SK-N-SH (cell line): ENCODE measurements around the gene C2CD4C. TPM values are rescaled to one million over a fixed set of nuclear protein-coding genes. Genes with fewer than 3 reads are reported as not detected.

Experiments
- CTCF ChIA-PET: fragments of 300-600, 350-600 bp; formaldehyde crosslinking; extraction: SDS; loops from one replicate; lab custom pipeline; 2021; lab: Yijun Ruan, JAX
- POLR2A ChIA-PET: fragments of 350-600 bp; sonication (Branson Sonifier 250); formaldehyde crosslinking; extraction: SDS; loops from one replicate; lab custom pipeline; 2020; ENCODE audit warnings: antibody characterized with exemption, inconsistent platforms; lab: Yijun Ruan, JAX
- DNase-seq: peaks from one replicate; pipeline ENCODE4 v3.0.0; 2012
- H2AFZ ChIP-seq: fragments of 200-600 bp; sonication (generic); 2 replicates; pipeline ENCODE4 v1.8.1; 2016; ENCODE audit warnings: antibody characterized with exemption, mild to moderate bottlenecking, low read depth
- H3F3A ChIP-seq: fragments of 200-600 bp; sonication (generic); replicated peaks from 2 replicates; pipeline ENCODE3; 2016; ENCODE audit warnings: antibody characterized with exemption, mild to moderate bottlenecking; ENCODE audit not compliant: insufficient read depth
- H3K27ac ChIP-seq, 2 experiments: fragments of 200-500 bp in 1 of 2; fragments of 200-600 bp in 1 of 2; sonication (Bioruptor generic) in 1 of 2; sonication (generic), shearing (Covaris generic) in 1 of 2; 2 replicates each; pipeline versions ENCODE4 v1.5.1 to v1.6.1; 2014 to 2016; ENCODE audit warnings: low read depth in 2 of 2, inconsistent platforms in 1 of 2, low read length in 1 of 2, mild to moderate bottlenecking in 1 of 2, mixed read lengths in 1 of 2
- H3K27me3 ChIP-seq: fragments of 200-600 bp; sonication (generic), shearing (Covaris generic); 2 replicates; pipeline ENCODE4 v1.6.1; 2016; ENCODE audit warnings: mixed run types; ENCODE audit not compliant: insufficient read depth
- H3K36me3 ChIP-seq, 2 experiments: fragments of 200-500 bp in 1 of 2; fragments of 200-600 bp in 1 of 2; sonication (Bioruptor generic) in 1 of 2; sonication (generic) in 1 of 2; replicated peaks in 1 of 2; 2 replicates each; pipeline versions ENCODE3 to v1.5.1; 2014 to 2016; ENCODE audit warnings: low read length in 1 of 2, mild to moderate bottlenecking in 1 of 2; ENCODE audit not compliant: insufficient read depth in 2 of 2, control insufficient read depth in 1 of 2
- H3K4me1 ChIP-seq, 2 experiments: fragments of 200-500 bp in 1 of 2; fragments of 200-600 bp in 1 of 2; sonication (Bioruptor generic) in 1 of 2; sonication (generic), shearing (Covaris generic) in 1 of 2; 2 replicates each; pipeline versions ENCODE4 v1.5.1 to v1.6.1; 2014 to 2016; ENCODE audit warnings: low read depth in 1 of 2, low read length in 1 of 2, mixed run types in 1 of 2; ENCODE audit not compliant: insufficient read depth in 2 of 2, control insufficient read depth in 1 of 2
- H3K4me2 ChIP-seq: fragments of 200-600 bp; sonication (generic), shearing (Covaris generic); 2 replicates; pipeline ENCODE4 v1.6.1; 2017; ENCODE audit warnings: mixed run types
- H3K4me3 ChIP-seq, 2 experiments: fragments of 200-500 bp in 1 of 2; fragments of 200-600 bp in 1 of 2; sonication (Bioruptor generic) in 1 of 2; sonication (generic), shearing (Covaris generic) in 1 of 2; 2 replicates each; pipeline versions ENCODE4 v1.5.1 to v1.8.1; 2014 to 2016; ENCODE audit warnings: low read depth in 2 of 2, inconsistent platforms in 1 of 2, low read length in 1 of 2, mild to moderate bottlenecking in 1 of 2, mixed read lengths in 1 of 2, moderate library complexity in 1 of 2
- H3K79me2 ChIP-seq: fragments of 200-600 bp; sonication (generic); 2 replicates; pipeline ENCODE4 v1.8.1; 2017; ENCODE audit warnings: mild to moderate bottlenecking; ENCODE audit not compliant: insufficient read depth
- H3K9ac ChIP-seq: fragments of 200-600 bp; sonication (generic); 2 replicates; pipeline ENCODE4 v1.6.1; 2017; ENCODE audit warnings: mixed run types
- H3K9me2 ChIP-seq: fragments of 200-600 bp; sonication (generic); 2 replicates; pipeline ENCODE4 v1.6.1; 2017; ENCODE audit warnings: mixed run types
- H3K9me3 ChIP-seq: fragments of 200-600 bp; sonication (generic); 2 replicates; pipeline ENCODE4 v1.6.1; 2017; ENCODE audit warnings: mixed run types, mild to moderate bottlenecking, moderate library complexity
- H4K20me1 ChIP-seq: fragments of 200-600 bp; sonication (generic); 2 replicates; pipeline ENCODE4 v1.6.1; 2017; ENCODE audit warnings: mild to moderate bottlenecking, mixed run types; ENCODE audit not compliant: insufficient read depth
- EP300 ChIP-seq, 2 experiments: IDR thresholded peaks; 2 replicates each; pipeline versions ENCODE4 v1.4.0 to v1.6.1; 2012; ENCODE audit warnings: borderline replicate concordance in 1 of 2, low read depth in 1 of 2, low read length in 1 of 2
- FOSL2 ChIP-seq: IDR thresholded peaks from 2 replicates; pipeline ENCODE4 v1.4.0; 2012; ENCODE audit warnings: low read depth, mild to moderate bottlenecking, moderate library complexity, borderline replicate concordance
- FOXJ3 ChIP-seq: sonication (generic); formaldehyde crosslinking; IDR thresholded peaks from 2 replicates; pipeline ENCODE4 v1.5.1; 2020; ENCODE audit warnings: mild to moderate bottlenecking, missing genetic modification reagents
- GATA2 ChIP-seq: sonication (generic); formaldehyde crosslinking; IDR thresholded peaks from 2 replicates; pipeline ENCODE4 v1.5.0; 2020; ENCODE audit warnings: mild to moderate bottlenecking, missing genetic modification reagents
- JUND ChIP-seq: IDR thresholded peaks from 2 replicates; pipeline ENCODE4 v1.4.0; 2012
- MXI1 ChIP-seq: IDR thresholded peaks from 2 replicates; pipeline ENCODE4 v1.6.1; 2012; ENCODE audit warnings: mild to moderate bottlenecking, low read depth, low read length, improper control_type of control experiment
- NFIC ChIP-seq: IDR thresholded peaks from 2 replicates; pipeline ENCODE4 v1.4.0; 2012; ENCODE audit warnings: borderline replicate concordance
- NRF1 ChIP-seq: IDR thresholded peaks from 2 replicates; pipeline ENCODE4 v1.6.1; 2012; ENCODE audit warnings: low read depth, mild to moderate bottlenecking, low read length
- SIN3A ChIP-seq: IDR thresholded peaks from 2 replicates; pipeline ENCODE4 v1.6.1; 2012; ENCODE audit warnings: low read depth, mild to moderate bottlenecking, low read length, moderate library complexity, borderline replicate concordance
- TAF1 ChIP-seq: IDR thresholded peaks from 2 replicates; pipeline ENCODE4 v1.6.1; 2012; ENCODE audit warnings: low read depth, mild to moderate bottlenecking, low read length, moderate library complexity, borderline replicate concordance
- YY1 ChIP-seq: IDR thresholded peaks from 2 replicates; pipeline ENCODE4 v1.4.0; 2012; ENCODE audit warnings: low read depth, mild to moderate bottlenecking
- WGBS: methylation state at CpG from one replicate; pipeline ENCODE4 v1.1.6; 2017; ENCODE audit warnings: low lambda C conversion rate; 5-methylcytosine and 5-hydroxymethylcytosine counted together
- polyA plus RNA-seq, 3 experiments: library from polyadenylated mRNA; depleted of rRNA; stranded (reverse); fragments of >200 nt; gene quantifications; 2 replicates each; pipeline ENCODE4 v1.2.3, GENCODE V29; 2012
- TF ChIP-seq, protein P1 (sequence below): IDR thresholded peaks from 2 replicates; pipeline ENCODE4 v1.4.0; 2012; ENCODE audit warnings: low read depth, borderline replicate concordance
- TF ChIP-seq, protein P2 (sequence below): IDR thresholded peaks from 2 replicates; pipeline ENCODE4 v1.4.0; 2012; ENCODE audit warnings: low read depth

Gene C2CD4C
- polyA plus RNA-seq, 1 of the 3 experiments (the other 2 are of a cell fraction) = 0.23 TPM

DNA sequence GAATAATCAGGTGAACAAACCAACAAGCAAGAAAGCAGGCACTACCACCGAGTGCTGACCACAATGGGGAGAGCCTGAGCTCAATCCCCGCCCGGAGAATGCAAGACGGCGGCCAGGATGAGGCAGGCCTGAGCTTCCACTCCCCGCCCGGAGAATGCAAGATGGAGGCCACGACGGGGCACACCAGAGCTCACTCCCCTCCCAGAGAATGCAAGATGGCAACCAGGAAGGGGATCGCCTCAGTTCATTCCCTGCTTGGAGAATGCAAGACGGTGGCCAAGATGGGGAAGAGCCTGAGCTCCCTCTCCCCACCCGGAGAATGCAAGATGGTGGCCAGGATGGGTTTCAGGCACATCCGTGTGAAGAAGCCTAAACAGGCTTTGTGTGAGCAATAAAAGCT lies 39.7 kb downstream of the C2CD4C start (continued):
- TF ChIP-seq NFIC = no peak

DNA sequence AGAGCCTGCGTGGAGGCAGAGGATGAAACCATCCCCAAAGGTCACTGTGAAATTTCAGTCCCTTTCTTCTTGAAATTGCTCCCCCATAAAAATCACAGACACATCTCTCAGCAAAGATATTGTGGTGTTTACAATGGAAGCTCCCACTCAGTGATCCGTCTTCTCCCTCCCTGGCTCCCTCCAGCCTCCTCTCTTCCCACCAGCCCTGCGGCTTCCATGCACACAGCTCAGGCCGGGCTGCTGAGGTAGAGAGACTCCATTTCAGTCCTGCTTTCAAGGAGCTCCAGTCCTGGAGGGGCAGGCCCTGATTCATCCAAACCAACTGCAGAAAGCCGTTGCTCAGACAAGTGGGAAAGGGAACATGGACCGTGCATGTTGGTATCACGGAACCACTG lies 40.3 kb downstream of the C2CD4C start:
- 56% methylated on average over 7 of the region's 7 CpGs for WGBS
- no peaks in the 10 kb centered on the region for H3K36me3 ChIP-seq
- no peaks in the 10 kb centered on the region for H3K9me2 ChIP-seq
- no peak overlapping the region for H3K4me3 ChIP-seq
- no peak for TF ChIP-seq MXI1
- no peak for TF ChIP-seq EP300 (IDR thresholded peaks at IDR 0.05; ENCODE audit: borderline replicate concordance in 1 of 2, low read depth in 1 of 2, low read length in 1 of 2)
- TF ChIP-seq, protein P1, sequence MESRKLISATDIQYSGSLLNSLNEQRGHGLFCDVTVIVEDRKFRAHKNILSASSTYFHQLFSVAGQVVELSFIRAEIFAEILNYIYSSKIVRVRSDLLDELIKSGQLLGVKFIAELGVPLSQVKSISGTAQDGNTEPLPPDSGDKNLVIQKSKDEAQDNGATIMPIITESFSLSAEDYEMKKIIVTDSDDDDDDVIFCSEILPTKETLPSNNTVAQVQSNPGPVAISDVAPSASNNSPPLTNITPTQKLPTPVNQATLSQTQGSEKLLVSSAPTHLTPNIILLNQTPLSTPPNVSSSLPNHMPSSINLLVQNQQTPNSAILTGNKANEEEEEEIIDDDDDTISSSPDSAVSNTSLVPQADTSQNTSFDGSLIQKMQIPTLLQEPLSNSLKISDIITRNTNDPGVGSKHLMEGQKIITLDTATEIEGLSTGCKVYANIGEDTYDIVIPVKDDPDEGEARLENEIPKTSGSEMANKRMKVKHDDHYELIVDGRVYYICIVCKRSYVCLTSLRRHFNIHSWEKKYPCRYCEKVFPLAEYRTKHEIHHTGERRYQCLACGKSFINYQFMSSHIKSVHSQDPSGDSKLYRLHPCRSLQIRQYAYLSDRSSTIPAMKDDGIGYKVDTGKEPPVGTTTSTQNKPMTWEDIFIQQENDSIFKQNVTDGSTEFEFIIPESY = no peak
- TF ChIP-seq, all 33 proteins: peak for 0
- H4K20me1 ChIP-seq = no peaks in the 10 kb centered on the region
- CTCF ChIA-PET = interaction anchor here (0.7 kb wide), 1 partner anchor 53 kb away, joined by 3 read pairs; no protein-coding TSS in a partner anchor
- no peaks in the 10 kb centered on the region for H3K79me2 ChIP-seq
- no peaks in the 10 kb centered on the region; the same call in 1 of the 2 replicates for H3K27me3 ChIP-seq
- H3K27ac ChIP-seq = no peak overlapping the region
- H3K4me1 ChIP-seq = peaks cover 0 to 15% of the 10 kb centered on the region in 2 experiments; a peak in 1 of 4 replicates
- no peak overlapping the region for H2AFZ ChIP-seq
- POLR2A ChIA-PET = no interaction called here
- no peak for DNase-seq
- H3K4me2 ChIP-seq = no peak overlapping the region
- no peaks in the 10 kb centered on the region for H3K9me3 ChIP-seq
- H3F3A ChIP-seq = no peaks in the 10 kb centered on the region
- no peak overlapping the region for H3K9ac ChIP-seq

DNA sequence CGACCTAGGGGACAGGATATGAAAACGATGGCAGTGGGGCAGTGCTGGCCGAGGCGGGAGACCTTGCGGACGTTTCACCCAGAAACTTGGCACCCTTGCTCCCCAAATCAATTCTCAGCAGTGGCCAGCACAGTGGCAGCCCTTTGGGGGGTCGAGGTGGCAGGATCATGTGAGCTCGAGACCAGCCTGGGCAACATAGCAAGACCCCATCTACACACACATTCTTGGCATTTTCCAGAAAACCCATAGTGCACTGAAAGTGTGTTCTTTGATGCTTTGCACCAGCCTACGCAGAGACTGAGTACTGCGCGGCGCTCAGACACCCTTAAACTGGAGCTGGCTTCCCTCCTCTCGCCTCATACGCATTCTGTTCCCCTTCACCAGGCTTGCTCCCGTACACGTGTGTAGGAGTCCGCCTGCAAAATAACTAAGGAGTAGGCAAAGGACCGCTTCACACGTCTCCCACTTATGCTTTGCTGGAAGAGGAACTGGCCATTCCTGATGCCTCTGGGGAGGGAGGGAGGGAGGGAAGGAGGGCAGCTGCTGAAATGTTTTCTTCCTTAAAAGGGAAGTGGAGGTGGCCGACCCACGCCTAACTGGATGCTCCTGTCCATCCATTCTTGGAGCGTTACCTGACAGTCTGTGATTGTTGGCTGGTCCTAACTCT lies 40.9 kb downstream of the C2CD4C start:
- CTCF ChIA-PET = no interaction called here
- WGBS = 71% methylated on average over 16 of the region's 22 CpGs

DNA sequence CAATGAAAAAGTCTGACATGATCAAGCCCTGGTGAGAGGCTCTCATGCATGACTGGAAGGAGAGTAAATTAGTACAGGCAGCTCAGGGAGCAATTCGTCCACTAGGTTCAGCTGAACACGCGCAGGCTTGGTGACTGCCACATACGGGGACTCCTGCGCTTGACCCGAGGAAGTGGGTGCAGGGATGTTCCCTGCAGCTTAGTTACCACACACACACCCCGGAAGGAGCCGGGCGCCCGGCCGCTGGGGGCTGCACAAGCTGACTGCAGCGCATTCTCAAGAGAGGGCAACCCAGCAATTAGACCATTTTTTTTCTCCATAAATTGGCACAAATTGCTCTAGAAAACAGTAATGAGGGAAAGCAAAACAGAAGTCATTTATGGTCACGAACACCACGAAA lies 41.4 kb downstream of the C2CD4C start:
- no peak for DNase-seq
- Histone ChIP-seq H3K9me3 (no peaks in the 10 kb centered on the region), H3K79me2 (no peaks in the 10 kb centered on the region), H3K4me1 (peaks cover 0 to 12% of the 10 kb centered on the region in 2 experiments; a peak in 1 of 4 replicates), H3K4me2 (no peak overlapping the region), H3K4me3 (no peak overlapping the region), H3F3A (no peaks in the 10 kb centered on the region), H3K9me2 (no peaks in the 10 kb centered on the region), H3K27me3 (no peaks in the 10 kb centered on the region), H3K27ac (no peak overlapping the region), H4K20me1 (no peaks in the 10 kb centered on the region)
- TF ChIP-seq SIN3A = no peak
- no peak for TF ChIP-seq YY1
- TF ChIP-seq FOSL2 = no peak
- no peak for TF ChIP-seq TAF1
- TF ChIP-seq, protein P2, sequence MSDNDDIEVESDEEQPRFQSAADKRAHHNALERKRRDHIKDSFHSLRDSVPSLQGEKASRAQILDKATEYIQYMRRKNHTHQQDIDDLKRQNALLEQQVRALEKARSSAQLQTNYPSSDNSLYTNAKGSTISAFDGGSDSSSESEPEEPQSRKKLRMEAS = no peak
- TF ChIP-seq, all 33 proteins: peak for 0
- ChIA-PET POLR2A (no interaction called here), CTCF (no interaction called here)
- Histone ChIP-seq H3K36me3 (no peaks in the 10 kb centered on the region), H3K9ac (no peak overlapping the region), H2AFZ (no peak overlapping the region)
- WGBS = 66% methylated on average over 14 of the region's 14 CpGs

More for the DNA sequence above, 40.9 kb downstream of the C2CD4C start:
- no peaks in the 10 kb centered on the region for H3K9me2 ChIP-seq
- H3K36me3 ChIP-seq = no peaks in the 10 kb centered on the region
- H3K9ac ChIP-seq = no peak overlapping the region
- TF ChIP-seq JUND (no peak), NRF1 (no peak), GATA2 (CRISPR knock-in tag) (no peak), FOXJ3 (CRISPR knock-in tag) (no peak)
- H3K4me1 ChIP-seq = peaks cover 0 to 15% of the 10 kb centered on the region in 2 experiments; a peak in 1 of 4 replicates
- H4K20me1 ChIP-seq = no peaks in the 10 kb centered on the region
- no peak overlapping the region for H3K27ac ChIP-seq
- H2AFZ ChIP-seq = no peak overlapping the region
- H3K4me2 ChIP-seq = no peak overlapping the region
- no peaks in the 10 kb centered on the region for H3F3A ChIP-seq
- H3K4me3 ChIP-seq = no peak overlapping the region
- no peak for DNase-seq
- H3K9me3 ChIP-seq = no peaks in the 10 kb centered on the region
- POLR2A ChIA-PET = no interaction called here
- no peaks in the 10 kb centered on the region for H3K79me2 ChIP-seq
- no peaks in the 10 kb centered on the region; the same call in 1 of the 2 replicates for H3K27me3 ChIP-seq
